WERI-Rb-1 (cell line): Measurements from ENCODE around the gene ASS1.

ENCODE experiments used
- DNase-seq: peaks from one replicate; pipeline ENCODE4 v3.0.0-alpha.2; 2020
- H3K27ac ChIP-seq: fragments of 250-450 bp; sonication (Bioruptor Pico); 2 replicates; pipeline ENCODE4 v1.5.1; 2020; ENCODE audit warnings: mild to moderate bottlenecking, moderate library complexity
- H3K27me3 ChIP-seq: fragments of 250-450 bp; sonication (Bioruptor Pico); 2 replicates; pipeline ENCODE4 v1.5.1; 2021; ENCODE audit warnings: mild to moderate bottlenecking, low read depth, moderate library complexity; ENCODE audit not compliant: insufficient read depth, severe bottlenecking
- H3K36me3 ChIP-seq: fragments of 250-450 bp; sonication (Bioruptor Pico); 2 replicates; pipeline ENCODE4 v1.5.1; 2020; ENCODE audit warnings: mild to moderate bottlenecking, moderate library complexity
- H3K4me3 ChIP-seq: 2 replicates; pipeline ENCODE4 v1.5.1; 2011; ENCODE audit warnings: low read depth, mild to moderate bottlenecking, control low read depth, low read length
- H3K9me3 ChIP-seq: fragments of 250-450 bp; sonication (Bioruptor Pico); 2 replicates; pipeline ENCODE4 v1.5.1; 2021; ENCODE audit warnings: mild to moderate bottlenecking, moderate library complexity; ENCODE audit not compliant: severe bottlenecking
- TF ChIP-seq, protein P1 (sequence below): IDR thresholded peaks from 2 replicates; pipeline ENCODE4 v1.5.1; 2011; ENCODE audit warnings: low read depth, mild to moderate bottlenecking, control low read depth, inconsistent platforms, low read length

ASS1 gene

DNA sequence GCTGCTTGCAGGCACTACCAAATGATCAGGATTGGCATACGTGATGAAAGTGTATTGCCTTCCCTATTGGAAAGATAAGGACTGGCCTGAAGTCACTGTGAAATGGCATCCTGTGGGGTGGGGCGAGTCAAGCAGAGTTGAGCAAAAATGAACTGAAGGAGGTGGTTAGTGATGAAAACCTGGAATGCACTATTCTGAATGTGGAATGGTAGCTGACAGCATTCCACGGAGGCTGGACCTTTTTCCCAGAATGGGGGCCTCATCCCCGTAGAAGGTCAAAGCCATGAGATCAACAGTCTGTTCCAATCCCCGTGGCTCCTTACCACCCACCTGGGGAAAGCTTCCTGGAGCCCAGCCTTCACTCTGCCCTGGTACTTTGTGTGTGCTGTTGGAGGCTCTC is 37.7 kb downstream of the ASS1 start:
- Histone ChIP-seq H3K27me3 (no peaks in the 10 kb centered on the region), H3K27ac (no peak overlapping the region), H3K9me3 (no peaks in the 10 kb centered on the region), H3K4me3 (no peak overlapping the region), H3K36me3 (peaks cover 28% of the 10 kb centered on the region)
- TF ChIP-seq, protein P1, sequence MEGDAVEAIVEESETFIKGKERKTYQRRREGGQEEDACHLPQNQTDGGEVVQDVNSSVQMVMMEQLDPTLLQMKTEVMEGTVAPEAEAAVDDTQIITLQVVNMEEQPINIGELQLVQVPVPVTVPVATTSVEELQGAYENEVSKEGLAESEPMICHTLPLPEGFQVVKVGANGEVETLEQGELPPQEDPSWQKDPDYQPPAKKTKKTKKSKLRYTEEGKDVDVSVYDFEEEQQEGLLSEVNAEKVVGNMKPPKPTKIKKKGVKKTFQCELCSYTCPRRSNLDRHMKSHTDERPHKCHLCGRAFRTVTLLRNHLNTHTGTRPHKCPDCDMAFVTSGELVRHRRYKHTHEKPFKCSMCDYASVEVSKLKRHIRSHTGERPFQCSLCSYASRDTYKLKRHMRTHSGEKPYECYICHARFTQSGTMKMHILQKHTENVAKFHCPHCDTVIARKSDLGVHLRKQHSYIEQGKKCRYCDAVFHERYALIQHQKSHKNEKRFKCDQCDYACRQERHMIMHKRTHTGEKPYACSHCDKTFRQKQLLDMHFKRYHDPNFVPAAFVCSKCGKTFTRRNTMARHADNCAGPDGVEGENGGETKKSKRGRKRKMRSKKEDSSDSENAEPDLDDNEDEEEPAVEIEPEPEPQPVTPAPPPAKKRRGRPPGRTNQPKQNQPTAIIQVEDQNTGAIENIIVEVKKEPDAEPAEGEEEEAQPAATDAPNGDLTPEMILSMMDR: no peak
- DNase-seq: no peak

DNA sequence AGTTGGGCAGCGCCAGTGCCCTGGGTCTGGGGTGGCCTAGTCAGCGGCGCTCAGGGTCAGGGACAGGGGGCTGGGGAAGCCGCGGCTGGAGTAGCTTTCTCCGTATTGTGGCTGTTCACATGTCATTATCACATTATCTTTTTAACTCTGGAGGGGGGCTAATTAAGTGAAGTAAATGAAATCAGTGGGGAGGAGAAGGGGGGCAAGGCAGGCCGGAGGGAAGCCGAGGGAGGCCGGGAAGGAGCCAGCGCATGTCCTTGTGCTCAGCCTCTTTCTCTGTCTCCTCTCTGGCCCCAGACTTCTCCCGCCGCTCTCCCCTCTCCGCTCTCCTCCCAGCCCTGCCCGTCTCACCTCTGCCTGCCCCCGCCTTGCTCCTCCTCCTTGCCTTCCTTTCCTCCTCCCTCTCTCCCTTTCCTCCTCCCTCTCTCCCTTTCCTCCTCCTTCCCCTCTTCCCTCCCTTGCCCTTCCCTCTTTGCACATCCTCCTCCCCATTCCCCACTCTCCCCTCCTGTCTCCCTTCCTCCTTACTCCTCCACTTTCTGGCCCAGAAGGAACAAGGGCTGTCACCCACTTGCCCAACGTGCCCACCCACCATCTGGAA is 38.7 kb downstream of the ASS1 start:
- Histone ChIP-seq H3K27ac (no peak overlapping the region), H3K36me3 (peaks cover 25% of the 10 kb centered on the region), H3K27me3 (no peaks in the 10 kb centered on the region), H3K9me3 (no peaks in the 10 kb centered on the region), H3K4me3 (no peak overlapping the region)
- TF ChIP-seq, protein P1: no peak
- peak; percentile 40 for DNase-seq

DNA sequence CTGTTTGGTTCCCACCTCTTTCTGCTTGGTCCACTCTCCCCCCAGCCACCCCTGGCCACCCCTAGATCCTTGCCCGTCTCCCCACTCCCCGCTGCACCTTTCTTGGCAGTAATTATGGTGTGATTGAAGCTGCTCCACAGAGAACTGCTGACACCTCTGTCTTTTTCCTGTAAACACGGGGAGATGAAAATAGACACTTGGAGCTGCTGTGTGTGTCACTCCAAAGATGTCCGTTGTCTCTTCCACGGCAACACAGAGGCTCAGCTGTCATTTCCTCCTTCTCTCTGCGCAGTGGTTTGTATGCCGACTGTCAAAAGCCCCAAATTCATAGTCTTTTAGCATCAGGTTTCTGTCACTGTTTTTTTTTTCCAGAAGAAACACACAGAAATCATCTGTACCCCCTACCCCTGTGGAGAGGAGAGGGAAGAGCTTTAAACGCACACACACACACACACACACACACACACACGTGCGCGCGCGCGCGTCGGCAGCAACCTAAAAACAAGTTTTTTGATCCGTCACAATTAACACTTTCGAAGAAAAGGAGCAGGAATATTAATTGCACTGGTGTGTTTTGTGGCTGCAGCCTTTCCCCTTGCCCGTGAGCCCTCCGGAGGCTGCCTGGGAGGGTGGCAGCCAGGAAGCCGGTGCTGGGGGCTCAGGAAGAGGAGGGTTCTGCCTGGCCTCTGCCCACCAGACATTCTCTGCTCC is 39.8 kb downstream of the ASS1 start:
- H3K27me3 ChIP-seq: no peaks in the 10 kb centered on the region
- no peak overlapping the region for H3K27ac ChIP-seq
- TF ChIP-seq, protein P1: 0 out of 2 replicates have a peak, but pooled peaks have one; percentile 4
- no peak for DNase-seq
- H3K9me3 ChIP-seq: no peaks in the 10 kb centered on the region
- no peak overlapping the region for H3K4me3 ChIP-seq
- H3K36me3 ChIP-seq: peaks cover 24% of the 10 kb centered on the region

DNA sequence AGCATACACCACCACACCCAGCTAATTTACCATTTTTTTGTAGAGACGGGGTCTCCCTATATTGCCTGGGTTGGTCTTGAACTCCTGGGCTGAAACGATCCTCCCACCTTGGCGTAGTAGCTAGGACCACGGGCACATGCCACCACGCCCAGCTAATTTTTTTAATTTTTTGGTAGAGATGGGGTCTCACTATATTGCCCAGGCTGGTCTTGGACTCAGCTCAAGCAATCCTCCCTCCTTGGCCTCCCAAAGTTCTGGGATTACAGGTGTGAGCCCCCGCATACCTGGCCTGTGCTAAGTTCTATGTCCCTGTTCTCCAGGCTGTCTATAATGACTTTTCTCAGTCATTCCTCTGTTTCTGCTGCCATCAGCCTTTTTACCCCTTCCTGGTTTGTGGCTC is 41.3 kb downstream of the ASS1 start:
- DNase-seq: no peak
- Histone ChIP-seq H3K27me3 (no peaks in the 10 kb centered on the region), H3K27ac (no peak overlapping the region), H3K4me3 (no peak overlapping the region), H3K9me3 (no peaks in the 10 kb centered on the region), H3K36me3 (peaks cover 14% of the 10 kb centered on the region)
- TF ChIP-seq, protein P1: no peak

DNA sequence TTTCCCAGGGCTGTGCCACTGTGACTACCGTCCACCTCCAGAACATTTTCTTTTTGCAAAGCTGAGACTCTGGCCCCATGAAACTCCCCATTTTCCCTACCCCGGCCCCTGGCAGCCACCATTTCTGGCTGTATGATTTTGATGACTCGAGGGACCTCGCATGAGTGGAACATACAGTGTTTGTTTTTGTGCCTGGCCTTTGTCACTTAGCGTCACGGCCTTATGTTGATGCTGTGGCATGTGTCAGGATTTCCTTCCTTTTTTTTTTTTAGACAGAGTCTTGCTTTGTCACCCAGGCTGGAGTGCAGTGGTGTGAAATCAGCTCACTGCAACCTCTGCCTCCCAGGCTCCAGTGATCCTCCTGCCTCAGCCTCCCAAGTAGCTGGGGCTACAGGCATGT is 42.7 kb downstream of the ASS1 start:
- Histone ChIP-seq H3K27me3 (no peaks in the 10 kb centered on the region), H3K36me3 (peaks cover 22% of the 10 kb centered on the region), H3K27ac (no peak overlapping the region), H3K4me3 (no peak overlapping the region), H3K9me3 (no peaks in the 10 kb centered on the region)
- no peak for DNase-seq
- TF ChIP-seq, protein P1: no peak
